Measurements from ENCODE around the gene LARP4.

DNA sequence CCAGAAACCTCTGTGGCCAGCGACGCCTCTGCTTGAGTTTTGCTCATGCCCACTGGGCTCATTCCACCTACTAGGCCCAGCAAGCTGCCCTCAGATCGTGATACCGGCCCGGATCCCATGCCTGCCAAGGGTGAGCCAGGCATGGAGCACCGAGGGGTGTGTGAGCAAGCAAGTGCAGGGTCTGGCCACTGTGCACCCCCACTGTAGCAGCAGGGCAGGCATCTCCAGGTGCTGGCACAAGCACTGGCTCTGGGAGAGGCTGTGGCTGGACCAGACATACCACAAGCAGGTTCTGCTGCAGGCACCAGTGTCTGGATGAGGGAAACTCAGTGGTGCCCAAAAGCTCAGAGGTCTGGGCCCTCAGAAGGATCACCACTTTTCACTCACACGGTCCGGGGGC is 24.9 kb upstream of the LARP4 start:
- TF ChIP-seq, protein P1, sequence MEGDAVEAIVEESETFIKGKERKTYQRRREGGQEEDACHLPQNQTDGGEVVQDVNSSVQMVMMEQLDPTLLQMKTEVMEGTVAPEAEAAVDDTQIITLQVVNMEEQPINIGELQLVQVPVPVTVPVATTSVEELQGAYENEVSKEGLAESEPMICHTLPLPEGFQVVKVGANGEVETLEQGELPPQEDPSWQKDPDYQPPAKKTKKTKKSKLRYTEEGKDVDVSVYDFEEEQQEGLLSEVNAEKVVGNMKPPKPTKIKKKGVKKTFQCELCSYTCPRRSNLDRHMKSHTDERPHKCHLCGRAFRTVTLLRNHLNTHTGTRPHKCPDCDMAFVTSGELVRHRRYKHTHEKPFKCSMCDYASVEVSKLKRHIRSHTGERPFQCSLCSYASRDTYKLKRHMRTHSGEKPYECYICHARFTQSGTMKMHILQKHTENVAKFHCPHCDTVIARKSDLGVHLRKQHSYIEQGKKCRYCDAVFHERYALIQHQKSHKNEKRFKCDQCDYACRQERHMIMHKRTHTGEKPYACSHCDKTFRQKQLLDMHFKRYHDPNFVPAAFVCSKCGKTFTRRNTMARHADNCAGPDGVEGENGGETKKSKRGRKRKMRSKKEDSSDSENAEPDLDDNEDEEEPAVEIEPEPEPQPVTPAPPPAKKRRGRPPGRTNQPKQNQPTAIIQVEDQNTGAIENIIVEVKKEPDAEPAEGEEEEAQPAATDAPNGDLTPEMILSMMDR (IDR thresholded peaks at IDR 0.05), result no peak
- no peak for TF ChIP-seq POLR2A (IDR thresholded peaks at IDR 0.05)

Data from Peyer's patch (tissue), 4 donors.